GM10266 (cell line): Measurements from ENCODE around the gene MPV17L2.

Experiments used
- DNase-seq: peaks from one replicate; pipeline ENCODE4 v3.0.0; 2012; ENCODE audit errors: extremely low spot score
- CTCF ChIP-seq: IDR thresholded peaks from 2 replicates; pipeline ENCODE4 v1.5.1; 2012; ENCODE audit warnings: mild to moderate bottlenecking, low read depth; ENCODE audit not compliant: control insufficient read depth, insufficient read depth; ENCODE audit errors: missing control alignments

MPV17L2 gene

GRCh38 chr19:18150776-18151624 lies 42.0 kb upstream of the MPV17L2 start:
- no peak for DNase-seq
- TF ChIP-seq CTCF, result no peak

- peak; percentile 72 for TF ChIP-seq CTCF
- peak; percentile 100 for DNase-seq
These were observed 40.6 kb upstream of the MPV17L2 start for GRCh38 chr19:18152442-18152816.

GRCh38 chr19:18152817-18153555 lies 40.0 kb upstream of the MPV17L2 start, which contains the start of gene PIK3R2:
Gene PIK3R2 (plus strand): TSS chr19:18153163. CDS start chr19:18155880, 2,717 bp downstream.
- DNase-seq, result peak; percentile 100
- no peak for TF ChIP-seq CTCF

- no peak for DNase-seq
- TF ChIP-seq CTCF, result no peak
These were observed 39.4 kb upstream of the MPV17L2 start for GRCh38 chr19:18153556-18154134.

- TF ChIP-seq CTCF, result no peak
These were observed 37.6 kb upstream of the MPV17L2 start for GRCh38 chr19:18155095-18156087.

DNA sequence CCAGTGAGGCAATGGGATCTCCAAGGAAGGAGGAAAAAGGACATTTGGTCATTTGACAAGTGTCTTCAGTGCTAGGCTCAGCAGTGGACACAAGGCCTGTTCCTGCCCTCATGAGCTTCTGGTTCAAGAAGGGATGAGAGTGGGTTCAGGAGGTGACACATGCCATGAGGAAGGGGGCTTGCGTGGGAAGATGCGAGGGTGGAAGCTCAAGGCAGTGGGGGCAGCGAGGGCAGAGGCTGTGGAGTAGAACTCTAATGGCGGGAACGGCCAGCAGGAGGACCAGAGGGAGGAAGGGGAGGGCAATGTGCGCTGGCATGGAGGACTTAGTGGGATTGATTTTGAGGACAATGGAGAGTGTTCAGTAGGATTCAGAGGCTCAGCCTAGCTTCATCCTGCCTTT lies 36.8 kb upstream of the MPV17L2 start:
- no peak for TF ChIP-seq CTCF
- DNase-seq, result no peak

More at GRCh38 chr19:18155095-18156087, 37.6 kb upstream of the MPV17L2 start:
- DNase-seq, result no peak
